Large intestine (tissue), 3 donors: ENCODE results near the gene HBA1. TPM values are rescaled to one million over a fixed set of nuclear protein-coding genes. Genes with fewer than 3 reads are reported as not detected.
"Not testable (repeated sequence)": the region's sequence is repeated elsewhere in the genome, so short reads cannot be mapped to it uniquely, and the experiment has no call there.

Experiments used
- DNase-seq, 2 donors: peaks; one replicate each; pipeline versions ENCODE4 v3.0.0 to v3.0.0-alpha.2; 2013
- H3K27ac ChIP-seq: one replicate; pipeline ENCODE4 v1.5.1; 2013; ENCODE audit warnings: low read length
- H3K27me3 ChIP-seq: 2 replicates; pipeline ENCODE4 v1.6.1; 2013; ENCODE audit warnings: low read length; ENCODE audit not compliant: control insufficient read depth, insufficient read depth
- H3K36me3 ChIP-seq: 2 replicates; pipeline ENCODE4 v1.6.1; 2013; ENCODE audit warnings: low read length; ENCODE audit not compliant: control insufficient read depth, insufficient read depth
- H3K4me1 ChIP-seq: one replicate; pipeline ENCODE4 v1.6.1; 2013; ENCODE audit warnings: low read length; ENCODE audit not compliant: control insufficient read depth, insufficient read depth
- H3K4me3 ChIP-seq: one replicate; pipeline ENCODE4 v1.5.1; 2013; ENCODE audit warnings: low read length
- H3K9me3 ChIP-seq: one replicate; pipeline ENCODE4 v1.6.1; 2013; ENCODE audit warnings: mild to moderate bottlenecking, low read depth, low read length, moderate library complexity; ENCODE audit not compliant: control insufficient read depth
- WGBS: methylation state at CpG from one replicate; pipeline ENCODE4 v1.1.5; 2013; ENCODE audit warnings: low lambda C conversion rate; ENCODE audit not compliant: insufficient coverage; 5-methylcytosine and 5-hydroxymethylcytosine counted together
- polyA plus RNA-seq: library from polyadenylated mRNA; unstranded; fragments of 120-200 nt; gene quantifications from one replicate; pipeline ENCODE4 v1.2.1, GENCODE V29; 2013

HBA1 gene
- polyA plus RNA-seq, 1 donor: 1,041 TPM

DNA sequence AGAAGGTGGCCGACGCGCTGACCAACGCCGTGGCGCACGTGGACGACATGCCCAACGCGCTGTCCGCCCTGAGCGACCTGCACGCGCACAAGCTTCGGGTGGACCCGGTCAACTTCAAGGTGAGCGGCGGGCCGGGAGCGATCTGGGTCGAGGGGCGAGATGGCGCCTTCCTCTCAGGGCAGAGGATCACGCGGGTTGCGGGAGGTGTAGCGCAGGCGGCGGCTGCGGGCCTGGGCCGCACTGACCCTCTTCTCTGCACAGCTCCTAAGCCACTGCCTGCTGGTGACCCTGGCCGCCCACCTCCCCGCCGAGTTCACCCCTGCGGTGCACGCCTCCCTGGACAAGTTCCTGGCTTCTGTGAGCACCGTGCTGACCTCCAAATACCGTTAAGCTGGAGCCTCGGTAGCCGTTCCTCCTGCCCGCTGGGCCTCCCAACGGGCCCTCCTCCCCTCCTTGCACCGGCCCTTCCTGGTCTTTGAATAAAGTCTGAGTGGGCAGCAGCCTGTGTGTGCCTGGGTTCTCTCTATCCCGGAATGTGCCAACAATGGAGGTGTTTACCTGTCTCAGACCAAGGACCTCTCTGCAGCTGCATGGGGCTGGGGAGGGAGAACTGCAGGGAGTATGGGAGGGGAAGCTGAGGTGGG is 3.1 kb upstream of the HBA1 start:
- H3K27me3 ChIP-seq: peaks cover 68% of the 10 kb centered on the region
- H3K9me3 ChIP-seq, DNase-seq, H3K27ac ChIP-seq, H3K36me3 ChIP-seq, H3K4me1 ChIP-seq, H3K4me3 ChIP-seq: not testable (repeated sequence)
- no CpG with 5 or more reads among the region's 44 CpGs for WGBS

DNA sequence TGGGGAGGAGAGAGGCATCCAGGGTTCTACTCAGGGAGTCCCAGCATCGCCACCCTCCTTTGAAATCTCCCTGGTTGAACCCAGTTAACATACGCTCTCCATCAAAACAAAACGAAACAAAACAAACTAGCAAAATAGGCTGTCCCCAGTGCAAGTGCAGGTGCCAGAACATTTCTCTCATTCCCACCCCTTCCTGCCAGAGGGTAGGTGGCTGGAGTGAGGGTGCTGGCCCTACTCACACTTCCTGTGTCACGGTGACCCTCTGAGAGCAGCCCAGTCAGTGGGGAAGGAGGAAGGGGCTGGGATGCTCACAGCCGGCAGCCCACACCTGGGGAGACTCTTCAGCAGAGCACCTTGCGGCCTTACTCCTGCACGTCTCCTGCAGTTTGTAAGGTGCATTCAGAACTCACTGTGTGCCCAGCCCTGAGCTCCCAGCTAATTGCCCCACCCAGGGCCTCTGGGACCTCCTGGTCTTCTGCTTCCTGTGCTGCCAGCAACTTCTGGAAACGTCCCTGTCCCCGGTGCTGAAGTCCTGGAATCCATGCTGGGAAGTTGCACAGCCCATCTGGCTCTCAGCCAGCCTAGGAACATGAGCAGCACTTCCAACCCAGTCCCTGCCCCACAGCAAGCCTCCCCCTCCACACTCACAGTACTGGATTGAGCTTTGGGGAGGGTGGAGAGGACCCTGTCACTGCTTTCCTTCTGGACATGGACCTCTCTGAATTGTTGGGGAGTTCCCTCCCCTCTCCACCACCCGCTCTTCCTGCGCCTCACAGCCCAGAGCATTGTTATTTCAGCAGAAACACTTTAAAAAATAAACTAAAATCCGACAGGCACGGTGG is 2.3 kb upstream of the HBA1 start:
- not testable (repeated sequence) for H3K4me3 ChIP-seq, H3K4me1 ChIP-seq, H3K9me3 ChIP-seq, H3K27ac ChIP-seq, H3K36me3 ChIP-seq, DNase-seq
- H3K27me3 ChIP-seq: peaks cover 68% of the 10 kb centered on the region
- no CpG with 5 or more reads among the region's 13 CpGs for WGBS

DNA sequence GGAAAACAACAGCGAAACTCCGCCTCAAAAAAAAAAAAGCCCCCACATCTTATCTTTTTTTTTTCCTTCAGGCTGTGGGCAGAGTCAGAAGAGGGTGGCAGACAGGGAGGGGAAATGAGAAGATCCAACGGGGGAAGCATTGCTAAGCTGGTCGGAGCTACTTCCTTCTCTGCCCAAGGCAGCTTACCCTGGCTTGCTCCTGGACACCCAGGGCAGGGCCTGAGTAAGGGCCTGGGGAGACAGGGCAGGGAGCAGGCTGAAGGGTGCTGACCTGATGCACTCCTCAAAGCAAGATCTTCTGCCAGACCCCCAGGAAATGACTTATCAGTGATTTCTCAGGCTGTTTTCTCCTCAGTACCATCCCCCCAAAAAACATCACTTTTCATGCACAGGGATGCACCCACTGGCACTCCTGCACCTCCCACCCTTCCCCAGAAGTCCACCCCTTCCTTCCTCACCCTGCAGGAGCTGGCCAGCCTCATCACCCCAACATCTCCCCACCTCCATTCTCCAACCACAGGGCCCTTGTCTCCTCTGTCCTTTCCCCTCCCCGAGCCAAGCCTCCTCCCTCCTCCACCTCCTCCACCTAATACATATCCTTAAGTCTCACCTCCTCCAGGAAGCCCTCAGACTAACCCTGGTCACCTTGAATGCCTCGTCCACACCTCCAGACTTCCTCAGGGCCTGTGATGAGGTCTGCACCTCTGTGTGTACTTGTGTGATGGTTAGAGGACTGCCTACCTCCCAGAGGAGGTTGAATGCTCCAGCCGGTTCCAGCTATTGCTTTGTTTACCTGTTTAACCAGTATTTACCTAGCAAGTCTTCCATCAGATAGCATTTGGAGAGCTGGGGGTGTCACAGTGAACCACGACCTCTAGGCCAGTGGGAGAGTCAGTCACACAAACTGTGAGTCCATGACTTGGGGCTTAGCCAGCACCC is 1.2 kb upstream of the HBA1 start:
- no peaks in the 10 kb centered on the region for H3K4me1 ChIP-seq
- H3K27me3 ChIP-seq: peaks cover 72% of the 10 kb centered on the region
- WGBS: 80% methylated on average over 1 of the region's 8 CpGs
- no peak overlapping the region for H3K4me3 ChIP-seq
- no peak overlapping the region for H3K27ac ChIP-seq
- no peak for DNase-seq
- no peaks in the 10 kb centered on the region for H3K36me3 ChIP-seq
- H3K9me3 ChIP-seq: no peaks in the 10 kb centered on the region

DNA sequence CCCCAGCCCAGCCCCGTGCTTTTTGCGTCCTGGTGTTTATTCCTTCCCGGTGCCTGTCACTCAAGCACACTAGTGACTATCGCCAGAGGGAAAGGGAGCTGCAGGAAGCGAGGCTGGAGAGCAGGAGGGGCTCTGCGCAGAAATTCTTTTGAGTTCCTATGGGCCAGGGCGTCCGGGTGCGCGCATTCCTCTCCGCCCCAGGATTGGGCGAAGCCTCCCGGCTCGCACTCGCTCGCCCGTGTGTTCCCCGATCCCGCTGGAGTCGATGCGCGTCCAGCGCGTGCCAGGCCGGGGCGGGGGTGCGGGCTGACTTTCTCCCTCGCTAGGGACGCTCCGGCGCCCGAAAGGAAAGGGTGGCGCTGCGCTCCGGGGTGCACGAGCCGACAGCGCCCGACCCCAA is 474 bp upstream of the HBA1 start:
- not testable (repeated sequence) for H3K4me3 ChIP-seq, DNase-seq, H3K9me3 ChIP-seq, H3K27ac ChIP-seq, H3K36me3 ChIP-seq, H3K4me1 ChIP-seq
- WGBS: no CpG with 5 or more reads among the region's 39 CpGs
- H3K27me3 ChIP-seq: peaks cover 73% of the 10 kb centered on the region

DNA sequence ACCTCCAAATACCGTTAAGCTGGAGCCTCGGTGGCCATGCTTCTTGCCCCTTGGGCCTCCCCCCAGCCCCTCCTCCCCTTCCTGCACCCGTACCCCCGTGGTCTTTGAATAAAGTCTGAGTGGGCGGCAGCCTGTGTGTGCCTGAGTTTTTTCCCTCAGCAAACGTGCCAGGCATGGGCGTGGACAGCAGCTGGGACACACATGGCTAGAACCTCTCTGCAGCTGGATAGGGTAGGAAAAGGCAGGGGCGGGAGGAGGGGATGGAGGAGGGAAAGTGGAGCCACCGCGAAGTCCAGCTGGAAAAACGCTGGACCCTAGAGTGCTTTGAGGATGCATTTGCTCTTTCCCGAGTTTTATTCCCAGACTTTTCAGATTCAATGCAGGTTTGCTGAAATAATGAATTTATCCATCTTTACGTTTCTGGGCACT is 928 bp downstream of the HBA1 start:
- no peak for DNase-seq
- Histone ChIP-seq H3K27ac (no peak overlapping the region), H3K36me3 (no peaks in the 10 kb centered on the region), H3K27me3 (peaks cover 66% of the 10 kb centered on the region), H3K4me1 (peaks cover 6% of the 10 kb centered on the region), H3K4me3 (no peak overlapping the region), H3K9me3 (no peaks in the 10 kb centered on the region)
- WGBS: no CpG with 5 or more reads among the region's 13 CpGs

DNA sequence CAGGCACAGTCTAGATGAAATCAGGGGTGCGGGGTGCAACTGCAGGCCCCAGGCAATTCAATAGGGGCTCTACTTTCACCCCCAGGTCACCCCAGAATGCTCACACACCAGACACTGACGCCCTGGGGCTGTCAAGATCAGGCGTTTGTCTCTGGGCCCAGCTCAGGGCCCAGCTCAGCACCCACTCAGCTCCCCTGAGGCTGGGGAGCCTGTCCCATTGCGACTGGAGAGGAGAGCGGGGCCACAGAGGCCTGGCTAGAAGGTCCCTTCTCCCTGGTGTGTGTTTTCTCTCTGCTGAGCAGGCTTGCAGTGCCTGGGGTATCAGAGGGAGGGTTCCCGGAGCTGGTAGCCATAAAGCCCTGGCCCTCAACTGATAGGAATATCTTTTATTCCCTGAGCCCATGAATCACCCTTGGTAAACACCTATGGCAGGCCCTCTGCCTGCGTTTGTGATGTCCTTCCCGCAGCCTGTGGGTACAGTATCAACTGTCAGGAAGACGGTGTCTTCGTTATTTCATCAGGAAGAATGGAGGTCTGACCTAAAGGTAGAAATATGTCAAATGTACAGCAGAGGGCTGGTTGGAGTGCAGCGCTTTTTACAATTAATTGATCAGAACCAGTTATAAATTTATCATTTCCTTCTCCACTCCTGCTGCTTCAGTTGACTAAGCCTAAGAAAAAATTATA is 1.6 kb downstream of the HBA1 start:
- WGBS: 75% methylated on average over 1 of the region's 11 CpGs
- Histone ChIP-seq H3K36me3 (no peaks in the 10 kb centered on the region), H3K4me3 (no peak overlapping the region), H3K4me1 (peaks cover 6% of the 10 kb centered on the region), H3K27me3 (peaks cover 66% of the 10 kb centered on the region), H3K9me3 (no peaks in the 10 kb centered on the region), H3K27ac (no peak overlapping the region)
- DNase-seq: no peak

DNA sequence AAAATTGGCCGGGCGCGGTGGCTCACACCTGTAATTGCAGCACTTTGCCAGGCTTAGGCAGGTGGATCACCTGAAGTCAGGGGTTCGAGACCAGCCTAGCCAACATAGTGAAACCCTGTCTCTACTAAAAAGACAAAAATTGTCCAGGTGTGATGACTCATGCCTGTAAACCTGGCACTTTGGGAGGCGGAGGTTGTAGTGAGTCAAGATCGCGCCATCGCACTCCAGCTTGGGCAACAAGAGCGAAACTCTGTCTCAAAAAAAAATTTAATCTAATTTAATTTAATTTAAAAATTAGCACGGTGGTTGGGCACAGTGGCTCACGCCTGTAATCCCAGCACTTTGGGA is 2.2 kb downstream of the HBA1 start:
- no CpG with 5 or more reads among the region's 11 CpGs for WGBS
- H3K36me3 ChIP-seq: no peaks in the 10 kb centered on the region
- H3K4me1 ChIP-seq: peaks cover 6% of the 10 kb centered on the region
- H3K27me3 ChIP-seq: peaks cover 62% of the 10 kb centered on the region
- H3K27ac ChIP-seq: no peak overlapping the region
- H3K4me3 ChIP-seq: no peak overlapping the region
- no peaks in the 10 kb centered on the region for H3K9me3 ChIP-seq
- DNase-seq: no peak

DNA sequence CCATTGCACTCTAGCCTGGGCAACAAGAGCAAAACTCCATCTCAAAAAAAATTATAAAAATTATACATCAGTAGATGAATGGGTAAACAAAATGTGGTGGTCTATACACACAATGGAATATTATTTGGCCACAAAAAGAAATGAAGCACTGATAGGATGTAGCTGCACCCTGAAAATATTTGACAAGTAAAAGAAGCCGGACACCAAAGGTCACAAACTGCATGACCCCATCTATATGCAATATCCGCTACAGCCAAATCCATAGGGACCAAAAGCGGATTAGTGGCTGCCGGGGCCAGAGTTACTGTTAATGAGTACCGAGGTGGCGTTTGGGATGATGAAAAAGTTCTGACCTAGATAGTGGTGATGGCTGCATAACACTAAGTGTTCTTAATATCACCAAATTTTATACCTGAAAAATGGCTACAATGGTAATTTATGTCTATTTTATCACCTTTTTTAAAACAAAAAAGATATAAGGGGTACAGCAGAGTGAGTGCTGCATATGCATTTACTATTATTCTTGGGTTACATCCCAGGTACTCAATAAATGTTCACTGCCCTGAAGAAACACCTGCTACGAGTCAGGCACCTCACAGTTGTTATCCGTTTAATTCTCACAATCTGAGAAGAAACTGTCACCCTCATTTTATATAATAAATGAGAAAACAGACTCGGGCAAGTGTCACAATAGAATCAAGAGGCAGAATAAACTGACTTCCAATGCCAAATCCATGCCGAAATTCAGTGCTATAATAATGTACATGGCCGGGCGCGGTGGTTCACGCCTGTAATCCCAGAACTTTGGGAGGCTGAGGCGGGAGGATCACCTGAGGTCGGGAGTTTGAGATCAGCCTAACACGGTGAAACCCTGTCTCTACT is 3.0 kb downstream of the HBA1 start:
- DNase-seq: no peak
- Histone ChIP-seq H3K4me1 (peaks cover 6% of the 10 kb centered on the region), H3K4me3 (no peak overlapping the region), H3K9me3 (no peaks in the 10 kb centered on the region), H3K36me3 (no peaks in the 10 kb centered on the region), H3K27ac (no peak overlapping the region), H3K27me3 (peaks cover 57% of the 10 kb centered on the region)
- WGBS: 93% methylated on average over 3 of the region's 17 CpGs

DNA sequence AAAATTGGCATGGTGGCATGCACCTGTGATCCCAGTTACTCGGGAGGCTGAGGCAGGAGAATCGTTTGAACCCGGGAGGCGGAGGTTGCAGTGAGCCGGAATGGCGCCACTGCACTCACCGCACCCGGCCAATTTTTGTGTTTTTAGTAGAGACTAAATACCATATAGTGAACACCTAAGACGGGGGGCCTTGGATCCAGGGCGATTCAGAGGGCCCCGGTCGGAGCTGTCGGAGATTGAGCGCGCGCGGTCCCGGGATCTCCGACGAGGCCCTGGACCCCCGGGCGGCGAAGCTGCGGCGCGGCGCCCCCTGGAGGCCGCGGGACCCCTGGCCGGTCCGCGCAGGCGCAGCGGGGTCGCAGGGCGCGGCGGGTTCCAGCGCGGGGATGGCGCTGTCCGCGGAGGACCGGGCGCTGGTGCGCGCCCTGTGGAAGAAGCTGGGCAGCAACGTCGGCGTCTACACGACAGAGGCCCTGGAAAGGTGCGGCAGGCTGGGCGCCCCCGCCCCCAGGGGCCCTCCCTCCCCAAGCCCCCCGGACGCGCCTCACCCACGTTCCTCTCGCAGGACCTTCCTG is 3.7 kb downstream of the HBA1 start, which contains the start of gene HBQ1:
HBQ1 (plus strand) TSS at position 359 of the 575 bp plus-strand sequence; CDS start at position 387, 28 bp downstream.
- no peaks in the 10 kb centered on the region for H3K36me3 ChIP-seq
- H3K27me3 ChIP-seq: peaks cover 50% of the 10 kb centered on the region
- H3K9me3 ChIP-seq: no peaks in the 10 kb centered on the region
- peaks cover 6% of the 10 kb centered on the region for H3K4me1 ChIP-seq
- peak within 1 kb of the TSS; percentile 10 for H3K4me3 ChIP-seq
- no peak within 1 kb of the TSS for H3K27ac ChIP-seq
- WGBS: no CpG with 5 or more reads among the region's 59 CpGs
- peak in 1 of 2 donors; percentile 19 for DNase-seq
